Activated naive CD4-positive, alpha-beta T cell treated with anti-CD3 and anti-CD28 coated beads, Interleukin-2, amount 50 U/mL, for 24 hours (primary cell): ENCODE results near the gene IGFBP5.

Source experiments
- H3K27ac Mint-ChIP-seq: one replicate; pipeline ENCODE4 v1.8.0; 2021; ENCODE audit warnings: mild to moderate bottlenecking, mixed read lengths
- H3K27me3 Mint-ChIP-seq: one replicate; pipeline ENCODE4 v1.8.0; 2021; ENCODE audit warnings: mixed read lengths
- H3K36me3 Mint-ChIP-seq: one replicate; pipeline ENCODE4 v1.8.0; 2021; ENCODE audit warnings: mixed read lengths
- H3K4me1 Mint-ChIP-seq: one replicate; pipeline ENCODE4 v1.8.0; 2021; ENCODE audit warnings: mixed read lengths
- H3K4me3 Mint-ChIP-seq: one replicate; pipeline ENCODE4 v1.8.0; 2021; ENCODE audit warnings: mild to moderate bottlenecking, mixed read lengths
- H3K9me3 Mint-ChIP-seq: one replicate; pipeline ENCODE4 v1.8.0; 2021; ENCODE audit warnings: mixed read lengths

Gene IGFBP5

GRCh38 chr2:216651351-216651881 is 43.9 kb downstream of the IGFBP5 start:
- no peaks in the 10 kb centered on the region for H3K36me3 Mint-ChIP-seq
- no peaks in the 10 kb centered on the region for H3K9me3 Mint-ChIP-seq
- H3K4me1 Mint-ChIP-seq, result no peaks in the 10 kb centered on the region
- peaks cover 4% of the 10 kb centered on the region for H3K27me3 Mint-ChIP-seq
- H3K4me3 Mint-ChIP-seq, result no peak overlapping the region
- H3K27ac Mint-ChIP-seq, result no peak overlapping the region

GRCh38 chr2:216650626-216651257 is 44.6 kb downstream of the IGFBP5 start:
- Mint-ChIP-seq H3K4me3 (no peak overlapping the region), H3K27me3 (peaks cover 4% of the 10 kb centered on the region), H3K27ac (no peak overlapping the region), H3K9me3 (no peaks in the 10 kb centered on the region), H3K4me1 (no peaks in the 10 kb centered on the region), H3K36me3 (no peaks in the 10 kb centered on the region)

- Mint-ChIP-seq H3K4me1 (peaks cover 2% of the 10 kb centered on the region), H3K36me3 (no peaks in the 10 kb centered on the region), H3K9me3 (no peaks in the 10 kb centered on the region), H3K27me3 (peaks cover 4% of the 10 kb centered on the region), H3K27ac (no peak overlapping the region), H3K4me3 (no peak overlapping the region)
Measured at GRCh38 chr2:216649574-216649973, 45.8 kb downstream of the IGFBP5 start.

- Mint-ChIP-seq H3K4me3 (no peak overlapping the region), H3K4me1 (peaks cover 6% of the 10 kb centered on the region), H3K36me3 (no peaks in the 10 kb centered on the region), H3K27ac (no peak overlapping the region), H3K9me3 (no peaks in the 10 kb centered on the region), H3K27me3 (peaks cover 3% of the 10 kb centered on the region)
Measured at GRCh38 chr2:216648105-216648504, 47.2 kb downstream of the IGFBP5 start.

- Mint-ChIP-seq H3K36me3 (no peaks in the 10 kb centered on the region), H3K27me3 (no peaks in the 10 kb centered on the region), H3K27ac (no peak overlapping the region), H3K9me3 (no peaks in the 10 kb centered on the region), H3K4me3 (no peak overlapping the region), H3K4me1 (peaks cover 6% of the 10 kb centered on the region)
Measured at GRCh38 chr2:216646116-216646515, 49.2 kb downstream of the IGFBP5 start.

- H3K4me3 Mint-ChIP-seq, result no peak overlapping the region
- H3K36me3 Mint-ChIP-seq, result no peaks in the 10 kb centered on the region
- H3K9me3 Mint-ChIP-seq, result no peaks in the 10 kb centered on the region
- H3K27me3 Mint-ChIP-seq, result no peaks in the 10 kb centered on the region
- peaks cover 6% of the 10 kb centered on the region for H3K4me1 Mint-ChIP-seq
- no peak overlapping the region for H3K27ac Mint-ChIP-seq
Measured at GRCh38 chr2:216645636-216645950, 49.8 kb downstream of the IGFBP5 start.

GRCh38 chr2:216644842-216645635 is 50.3 kb downstream of the IGFBP5 start:
- Mint-ChIP-seq H3K27ac (no peak overlapping the region), H3K4me3 (no peak overlapping the region), H3K27me3 (peaks cover 2% of the 10 kb centered on the region), H3K9me3 (no peaks in the 10 kb centered on the region), H3K4me1 (peaks cover 6% of the 10 kb centered on the region), H3K36me3 (no peaks in the 10 kb centered on the region)

GRCh38 chr2:216643986-216644659 is 51.2 kb downstream of the IGFBP5 start:
- peaks cover 3% of the 10 kb centered on the region for H3K27me3 Mint-ChIP-seq
- no peaks in the 10 kb centered on the region for H3K9me3 Mint-ChIP-seq
- H3K36me3 Mint-ChIP-seq, result no peaks in the 10 kb centered on the region
- H3K4me3 Mint-ChIP-seq, result no peak overlapping the region
- H3K27ac Mint-ChIP-seq, result no peak overlapping the region
- H3K4me1 Mint-ChIP-seq, result peaks cover 6% of the 10 kb centered on the region

- H3K9me3 Mint-ChIP-seq, result no peaks in the 10 kb centered on the region
- peaks cover 22% of the 10 kb centered on the region for H3K4me1 Mint-ChIP-seq
- peaks cover 39% of the 10 kb centered on the region for H3K27me3 Mint-ChIP-seq
- H3K36me3 Mint-ChIP-seq, result no peaks in the 10 kb centered on the region
- H3K4me3 Mint-ChIP-seq, result no peak overlapping the region
- H3K27ac Mint-ChIP-seq, result no peak overlapping the region
Measured at GRCh38 chr2:216637472-216637871, 57.9 kb downstream of the IGFBP5 start.

GRCh38 chr2:216636551-216637450 is 58.5 kb downstream of the IGFBP5 start:
- Mint-ChIP-seq H3K4me3 (no peak overlapping the region), H3K27ac (no peak overlapping the region), H3K9me3 (no peaks in the 10 kb centered on the region), H3K36me3 (no peaks in the 10 kb centered on the region), H3K4me1 (peaks cover 24% of the 10 kb centered on the region), H3K27me3 (peaks cover 44% of the 10 kb centered on the region)

- H3K27me3 Mint-ChIP-seq, result peaks cover 50% of the 10 kb centered on the region
- peaks cover 24% of the 10 kb centered on the region for H3K4me1 Mint-ChIP-seq
- H3K9me3 Mint-ChIP-seq, result no peaks in the 10 kb centered on the region
- H3K4me3 Mint-ChIP-seq, result no peak overlapping the region
- H3K27ac Mint-ChIP-seq, result no peak overlapping the region
- no peaks in the 10 kb centered on the region for H3K36me3 Mint-ChIP-seq
Measured at GRCh38 chr2:216635701-216636550, 59.4 kb downstream of the IGFBP5 start.

- peaks cover 24% of the 10 kb centered on the region for H3K4me1 Mint-ChIP-seq
- H3K9me3 Mint-ChIP-seq, result no peaks in the 10 kb centered on the region
- H3K36me3 Mint-ChIP-seq, result no peaks in the 10 kb centered on the region
- peaks cover 49% of the 10 kb centered on the region for H3K27me3 Mint-ChIP-seq
- H3K4me3 Mint-ChIP-seq, result peak overlapping the region; percentile 59
- H3K27ac Mint-ChIP-seq, result no peak overlapping the region
Measured at GRCh38 chr2:216635171-216635570, 60.2 kb downstream of the IGFBP5 start.

- Mint-ChIP-seq H3K36me3 (no peaks in the 10 kb centered on the region), H3K4me1 (peaks cover 24% of the 10 kb centered on the region), H3K27ac (no peak overlapping the region), H3K9me3 (no peaks in the 10 kb centered on the region), H3K27me3 (peaks cover 46% of the 10 kb centered on the region), H3K4me3 (peak overlapping the region; percentile 70)
Measured at GRCh38 chr2:216634370-216635148, 60.8 kb downstream of the IGFBP5 start.
